Upper lobe of left lung (tissue), 6 donors: ENCODE measurements around the gene QRICH1. TPM values are rescaled to one million over a fixed set of nuclear protein-coding genes. Genes with fewer than 3 reads are reported as not detected.

Experiments
- ATAC-seq, 2 donors: fragments of 200-7000 bp; cut with Tn5 transposase; one replicate each; pipeline ENCODE4 v1.9.1; 2022; ENCODE audit warnings: mild to moderate bottlenecking in 2 of 2, moderate library complexity in 2 of 2; ENCODE audit not compliant: low FRiP score in 2 of 2
- DNase-seq, 2 donors: peaks; one replicate each; pipeline ENCODE4 v3.0.0-alpha.2; 2019 to 2020
- H3K27ac ChIP-seq, 4 donors: fragments of 200-600 bp; sonication (generic); one replicate each; pipeline ENCODE4 v1.5.1; 2016 to 2019
- H3K27me3 ChIP-seq, 4 donors: fragments of 200-600 bp; sonication (generic); one replicate each; pipeline ENCODE4 v1.5.1; 2017 to 2019
- H3K36me3 ChIP-seq, 4 donors: fragments of 200-600 bp; sonication (generic); one replicate each; pipeline ENCODE4 v1.5.1; 2016 to 2019
- H3K4me1 ChIP-seq, 4 donors: fragments of 200-600 bp; sonication (generic); one replicate each; pipeline ENCODE4 v1.5.1; 2018 to 2019
- H3K4me3 ChIP-seq, 4 donors: fragments of 200-600 bp; sonication (generic); one replicate each; pipeline ENCODE4 v1.5.1; 2017 to 2019; ENCODE audit warnings: mild to moderate bottlenecking in 2 of 4, moderate library complexity in 1 of 4
- H3K9me3 ChIP-seq, 4 donors: fragments of 200-600 bp; sonication (generic); one replicate each; pipeline ENCODE4 v1.5.1; 2018 to 2019
- CTCF ChIP-seq, 6 experiments: fragments of 450-650 bp in 4 of 6; fragments of 200-600 bp in 2 of 6; sonication (generic) in 2 of 6; IDR thresholded peaks; one replicate each; pipeline ENCODE4 v1.5.1; 2016 to 2019; ENCODE audit warnings: antibody characterized with exemption in 6 of 6
- EP300 ChIP-seq, 4 donors: sonication (generic); formaldehyde crosslinking; IDR thresholded peaks; one replicate each; pipeline ENCODE4 v1.5.1; 2017; ENCODE audit warnings: antibody characterized with exemption in 4 of 4, control low read depth in 2 of 4
- POLR2A ChIP-seq, 4 donors: fragments of 450-650 bp; IDR thresholded peaks; one replicate each; pipeline ENCODE4 v1.5.1; 2016 to 2017; ENCODE audit warnings: antibody characterized with exemption in 4 of 4, mild to moderate bottlenecking in 2 of 4
- POLR2AphosphoS5 ChIP-seq, 2 donors: sonication (generic); formaldehyde crosslinking; IDR thresholded peaks; one replicate each; pipeline ENCODE4 v1.5.1; 2017; ENCODE audit warnings: antibody characterized with exemption in 2 of 2
- WGBS, 2 donors: methylation state at CpG; one replicate each; pipeline ENCODE4 v1.1.5; 2017 to 2018; 5-methylcytosine and 5-hydroxymethylcytosine counted together
- total RNA-seq, 6 donors: library from RNA; depleted of rRNA in 4 of 6; stranded (reverse); fragments of >200 nt in 4 of 6; gene quantifications; one replicate each; pipeline versions ENCODE4 v1.1.0 to v1.2.1, GENCODE V29; 2016 to 2021
- donor health status: DM: no; HTN: no; CAD: no; lungs with moderate emphysema.
- donor health status: DM: no; HTN: yes; CAD: no; lungs with severe emphysema.

Gene QRICH1
- total RNA-seq, 6 donors from 2014 or later = 65.6 to 145 (median 74.2) TPM

DNA sequence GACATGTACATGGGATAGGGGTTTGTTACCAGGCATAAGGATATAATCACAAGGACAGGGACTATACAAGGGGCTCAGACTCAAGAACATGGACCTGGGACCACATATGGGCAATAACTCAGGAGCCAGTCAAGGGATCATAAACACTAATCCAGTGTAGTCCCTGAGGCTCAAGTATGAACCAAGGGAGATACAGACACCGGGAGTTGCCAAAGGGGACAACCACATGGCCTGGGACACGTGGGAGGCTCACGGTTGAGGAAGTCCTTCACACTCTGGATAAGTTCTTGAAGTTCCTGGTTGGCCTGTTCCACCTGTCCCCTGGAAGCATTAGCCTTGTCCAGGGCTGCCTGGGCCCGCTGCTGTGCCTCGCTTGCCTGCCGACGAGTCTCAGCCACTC is 28.6 kb upstream of the QRICH1 start:
- Histone ChIP-seq H3K9me3 (no peaks in the 10 kb centered on the region), H3K4me1 (peaks cover 15 to 25% (median 19%) of the 10 kb centered on the region in 4 donors), H3K4me3 (no peak overlapping the region), H3K27ac (no peak overlapping the region), H3K27me3 (no peaks in the 10 kb centered on the region), H3K36me3 (peaks cover 29 to 79% (median 72%) of the 10 kb centered on the region in 4 donors)
- ATAC-seq (no peak), DNase-seq (no peak)
- WGBS, 2 donors = 87 to 92% methylated on average over 2 to 7 of the region's 7 CpGs
- TF ChIP-seq POLR2A (IDR thresholded peaks at IDR 0.05) (no peak), CTCF (IDR thresholded peaks at IDR 0.05) (no peak), POLR2AphosphoS5 (IDR thresholded peaks at IDR 0.05) (no peak), EP300 (IDR thresholded peaks at IDR 0.05) (no peak)

DNA sequence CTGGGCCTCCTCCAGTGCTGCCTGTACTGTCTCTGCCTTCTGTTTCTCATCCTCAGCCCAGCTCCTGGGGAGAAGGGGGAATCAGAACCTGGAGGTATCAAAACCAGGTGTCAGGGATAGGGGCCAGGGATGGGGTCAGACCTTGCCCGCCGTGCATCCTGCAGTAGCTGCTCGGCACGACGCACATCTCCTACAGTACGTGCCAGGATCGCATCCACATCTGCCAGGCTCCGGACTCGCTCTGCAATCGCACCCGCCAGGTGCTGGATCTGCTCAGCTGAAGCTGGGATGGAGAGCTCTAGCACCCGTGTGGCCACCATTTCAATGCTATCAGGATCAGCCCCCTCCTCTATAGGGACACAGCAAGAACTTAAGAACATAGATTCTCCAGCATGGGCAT is 28.2 kb upstream of the QRICH1 start:
- DNase-seq = no peak
- no peak for ATAC-seq
- Histone ChIP-seq H3K9me3 (no peaks in the 10 kb centered on the region), H3K4me1 (peaks cover 15 to 25% (median 19%) of the 10 kb centered on the region in 4 donors), H3K27ac (peak overlapping the region in 1 of 4 donors; percentile 89), H3K27me3 (no peaks in the 10 kb centered on the region), H3K4me3 (no peak overlapping the region), H3K36me3 (peaks cover 33 to 79% (median 74%) of the 10 kb centered on the region in 4 donors)
- 93 to 97% methylated on average over 12 of the region's 12 CpGs for WGBS, 2 donors
- TF ChIP-seq CTCF (IDR thresholded peaks at IDR 0.05) (no peak), POLR2A (IDR thresholded peaks at IDR 0.05) (no peak), POLR2AphosphoS5 (IDR thresholded peaks at IDR 0.05) (no peak), EP300 (IDR thresholded peaks at IDR 0.05) (no peak)

DNA sequence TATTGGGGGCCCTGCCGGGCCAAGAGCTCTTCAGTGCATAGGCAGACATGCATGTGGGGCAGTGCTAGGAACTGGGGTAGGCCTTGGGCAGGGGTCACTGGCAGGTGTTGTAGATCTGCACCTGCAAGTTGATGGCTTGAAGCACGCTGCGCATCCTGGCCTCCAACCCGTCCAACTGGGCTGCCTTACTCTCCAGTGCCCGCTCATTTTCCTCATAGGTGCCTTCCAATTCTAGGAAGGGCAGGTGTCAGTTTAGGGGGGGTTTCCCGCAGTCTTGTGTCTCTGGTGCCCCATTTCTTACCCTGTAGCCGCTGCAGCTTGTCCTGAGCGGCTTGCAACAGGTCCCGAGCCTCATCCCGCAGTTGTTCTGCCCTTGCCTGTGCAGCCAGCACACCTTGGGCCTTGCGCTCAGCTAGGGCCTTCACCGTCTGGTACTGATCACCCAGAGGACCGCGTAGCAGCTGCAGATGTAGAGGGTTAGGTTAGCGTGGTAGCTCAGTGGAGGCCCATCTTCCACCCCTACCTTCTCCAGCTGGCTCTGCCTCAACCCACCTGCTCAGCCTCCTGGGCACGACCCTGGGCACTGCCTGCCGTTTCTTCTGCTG is 27.4 kb upstream of the QRICH1 start:
- peak overlapping the region; percentile 89 to 99 (median 96) for H3K27ac ChIP-seq
- TF ChIP-seq POLR2A (IDR thresholded peaks at IDR 0.05) (no peak), EP300 (IDR thresholded peaks at IDR 0.05) (no peak), POLR2AphosphoS5 (IDR thresholded peaks at IDR 0.05) (no peak), CTCF (IDR thresholded peaks at IDR 0.05) (no peak)
- ATAC-seq (no peak), DNase-seq (no peak)
- H3K4me1 ChIP-seq = peaks cover 15 to 25% (median 19%) of the 10 kb centered on the region in 4 donors
- 81 to 87% methylated on average over 13 to 16 of the region's 17 CpGs for WGBS, 2 donors
- peaks cover 41 to 80% (median 74%) of the 10 kb centered on the region in 4 donors for H3K36me3 ChIP-seq
- no peaks in the 10 kb centered on the region for H3K9me3 ChIP-seq
- no peaks in the 10 kb centered on the region for H3K27me3 ChIP-seq
- H3K4me3 ChIP-seq = peak overlapping the region in 3 of 4 donors; percentile 80 to 99 (median 97)

DNA sequence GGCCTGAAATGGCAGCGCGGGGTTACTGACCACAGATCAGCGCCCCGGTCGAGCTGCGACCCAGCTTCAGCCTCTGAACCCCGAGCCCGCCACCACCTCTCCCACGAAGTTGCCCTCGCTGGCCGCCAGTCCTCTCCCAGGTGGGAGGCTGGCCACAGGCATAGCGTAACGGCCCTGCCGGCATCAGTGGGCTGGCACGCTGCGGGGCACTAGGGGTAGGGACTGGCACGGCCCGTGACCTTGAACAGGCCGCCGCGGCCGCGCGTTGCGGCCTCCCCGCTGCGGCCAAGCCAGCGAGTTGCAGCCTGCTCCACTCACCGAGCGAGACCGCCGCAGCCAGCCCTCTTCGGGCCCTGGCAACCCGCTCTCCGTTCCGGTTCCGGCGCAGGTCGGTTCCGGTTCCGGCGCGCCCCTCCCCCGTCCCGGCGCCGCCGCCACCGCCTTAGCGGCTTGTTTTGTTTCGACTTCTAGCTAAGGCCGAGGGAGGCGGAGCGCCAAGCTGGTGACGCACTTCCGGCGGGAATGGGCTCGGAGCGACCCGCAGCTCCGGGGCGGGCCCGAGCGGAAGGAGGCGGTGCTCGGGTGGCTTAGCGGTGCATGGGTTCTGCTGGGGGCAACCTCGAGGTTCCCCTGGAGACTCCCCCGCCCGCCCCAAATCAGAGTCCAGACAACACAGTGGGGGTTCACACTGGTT is 26.7 kb upstream of the QRICH1 start, which contains the start of gene USP19:
USP19 (minus strand) TSS at position 386 of the 694 bp plus-strand sequence. CDS start 1,678 bp downstream, outside the sequence.
- Histone ChIP-seq H3K27me3 (no peaks in the 10 kb centered on the region), H3K36me3 (peaks cover 48 to 80% (median 74%) of the 10 kb centered on the region in 4 donors), H3K27ac (peak within 1 kb of the TSS; percentile 89 to 99 (median 96)), H3K9me3 (no peaks in the 10 kb centered on the region), H3K4me3 (peak within 1 kb of the TSS; percentile 58 to 99 (median 88)), H3K4me1 (peaks cover 15 to 25% (median 19%) of the 10 kb centered on the region in 4 donors)
- TF ChIP-seq CTCF (IDR thresholded peaks at IDR 0.05) (peak in 3 of 6 experiments; percentile 26 to 53 (median 50)), EP300 (IDR thresholded peaks at IDR 0.05) (peak in 1 of 4 donors; percentile 48), POLR2A (IDR thresholded peaks at IDR 0.05) (peak; percentile 49 to 93 (median 72)), POLR2AphosphoS5 (IDR thresholded peaks at IDR 0.05) (peak; percentile 92 to 96)
- DNase-seq (peak; percentile 97 to 100), ATAC-seq (peak; percentile 88 to 96)
- 1 to 2% methylated on average over 10 to 39 of the region's 70 CpGs for WGBS, 2 donors
